MV-4-11 (cell line): ENCODE measurements around the gene ABCC6.
"Not testable (repeated sequence)": the region's sequence is repeated elsewhere in the genome, so short reads cannot be mapped to it uniquely, and the experiment has no call there.

Experiments
- DNase-seq: peaks from one replicate; lab custom pipeline; 2025; lab: John Stamatoyannopoulos, UW

Gene ABCC6

GRCh38 chr16:16190546-16190945 lies 32.7 kb downstream of the ABCC6 start:
- no peak for DNase-seq

DNA sequence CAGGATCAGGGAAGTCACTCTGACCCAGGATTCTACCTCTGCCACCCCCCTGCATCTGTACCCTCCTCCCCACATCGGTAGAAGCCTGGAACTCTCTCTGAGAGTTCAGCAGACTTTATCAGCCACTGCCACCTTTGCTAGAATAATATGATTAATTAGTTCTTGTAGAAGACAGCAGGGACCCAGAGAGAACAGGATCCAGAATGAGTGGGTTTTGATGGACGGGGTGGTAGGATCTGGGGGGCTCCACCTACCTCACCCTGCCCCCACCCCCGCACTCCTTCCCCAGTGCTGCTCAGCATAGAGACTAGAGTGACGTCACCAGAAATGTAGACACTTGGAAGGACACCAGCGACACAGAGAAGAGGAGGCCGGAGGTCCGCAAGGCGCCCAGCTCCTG lies 33.5 kb downstream of the ABCC6 start:
- DNase-seq, result no peak

GRCh38 chr16:16188827-16189226 lies 34.5 kb downstream of the ABCC6 start:
- DNase-seq, result no peak

DNA sequence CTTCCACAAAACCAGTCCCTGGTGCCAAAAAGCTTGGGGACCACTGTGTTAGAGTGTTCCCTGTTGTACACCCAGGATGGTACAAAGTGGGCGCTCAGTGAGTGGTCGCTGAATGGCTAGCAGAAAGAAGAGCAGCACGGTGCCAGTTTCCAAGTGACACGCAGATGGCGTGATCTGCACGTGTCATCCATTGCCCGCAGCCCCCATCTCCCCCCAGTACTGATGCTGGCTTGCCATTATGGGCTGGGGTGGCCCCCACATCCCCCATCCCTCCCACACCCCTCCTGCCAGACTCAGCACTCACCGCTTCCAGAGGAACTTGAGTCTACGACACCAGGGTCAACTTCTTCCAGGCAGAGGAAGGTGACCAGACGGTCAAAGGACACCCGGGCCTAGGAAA lies 36.5 kb downstream of the ABCC6 start:
- DNase-seq, result no peak

DNA sequence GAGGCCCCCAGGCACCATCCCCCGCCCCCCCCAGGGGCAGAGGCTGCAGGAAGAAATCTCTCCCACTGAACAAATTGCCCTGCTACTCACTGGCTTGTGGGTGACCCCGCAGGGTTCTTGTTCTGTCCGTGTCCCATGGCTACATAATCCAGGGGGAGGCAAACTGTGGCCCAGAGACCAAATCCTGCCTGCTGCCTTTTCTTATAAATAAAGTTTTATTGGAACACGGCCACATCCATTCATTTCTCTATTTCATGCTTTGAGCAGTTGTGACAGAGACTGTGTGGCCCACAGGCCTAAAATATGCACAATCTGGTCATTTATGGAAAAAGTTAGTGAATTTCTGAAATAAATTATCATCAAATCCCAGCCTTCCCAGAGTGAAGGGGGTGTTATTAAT lies 38.2 kb downstream of the ABCC6 start:
- DNase-seq, result no peak

GRCh38 chr16:16184594-16184993 lies 38.7 kb downstream of the ABCC6 start:
- no peak for DNase-seq

DNA sequence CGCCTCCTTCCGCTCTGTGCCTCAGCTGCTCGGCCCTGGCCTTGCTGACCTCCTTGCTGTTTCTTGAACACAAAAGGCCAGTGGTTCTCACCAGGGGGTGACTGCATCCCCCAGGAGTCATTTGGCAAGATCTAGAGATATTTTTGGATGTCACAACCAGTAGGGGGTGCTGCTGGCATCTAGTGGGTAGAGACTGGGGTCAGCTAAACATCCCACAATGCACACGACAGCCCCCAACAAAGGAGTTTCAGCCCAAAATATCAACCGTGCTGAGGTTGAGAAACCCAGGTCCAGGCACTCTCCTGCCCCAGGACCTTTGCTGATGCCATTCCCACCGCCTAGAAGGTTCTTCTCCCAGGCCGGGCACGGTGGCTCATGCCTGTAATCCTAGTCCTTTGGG lies 39.7 kb downstream of the ABCC6 start:
- DNase-seq, result no peak

GRCh38 chr16:16182918-16183317 lies 40.4 kb downstream of the ABCC6 start:
- no peak for DNase-seq

DNA sequence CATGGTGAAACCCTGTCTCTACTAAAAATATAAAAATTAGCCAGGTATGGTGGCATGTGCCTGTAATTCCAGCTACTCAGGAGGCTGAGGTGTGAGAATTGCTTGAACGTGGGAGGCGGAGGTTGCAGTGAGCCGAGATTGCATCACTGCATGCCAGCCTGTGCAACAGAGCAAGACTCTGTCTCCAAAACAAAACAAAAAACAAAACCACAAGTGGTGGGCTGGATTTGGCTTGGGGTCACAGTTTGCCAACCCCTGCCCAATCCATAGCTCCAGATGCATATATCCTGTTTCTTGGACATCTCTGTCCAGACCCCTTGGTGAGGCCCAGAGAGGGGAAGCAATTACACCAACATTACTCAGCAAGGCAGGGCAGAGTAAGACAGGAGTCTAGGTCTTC lies 41.5 kb downstream of the ABCC6 start:
- not testable (repeated sequence) for DNase-seq

DNA sequence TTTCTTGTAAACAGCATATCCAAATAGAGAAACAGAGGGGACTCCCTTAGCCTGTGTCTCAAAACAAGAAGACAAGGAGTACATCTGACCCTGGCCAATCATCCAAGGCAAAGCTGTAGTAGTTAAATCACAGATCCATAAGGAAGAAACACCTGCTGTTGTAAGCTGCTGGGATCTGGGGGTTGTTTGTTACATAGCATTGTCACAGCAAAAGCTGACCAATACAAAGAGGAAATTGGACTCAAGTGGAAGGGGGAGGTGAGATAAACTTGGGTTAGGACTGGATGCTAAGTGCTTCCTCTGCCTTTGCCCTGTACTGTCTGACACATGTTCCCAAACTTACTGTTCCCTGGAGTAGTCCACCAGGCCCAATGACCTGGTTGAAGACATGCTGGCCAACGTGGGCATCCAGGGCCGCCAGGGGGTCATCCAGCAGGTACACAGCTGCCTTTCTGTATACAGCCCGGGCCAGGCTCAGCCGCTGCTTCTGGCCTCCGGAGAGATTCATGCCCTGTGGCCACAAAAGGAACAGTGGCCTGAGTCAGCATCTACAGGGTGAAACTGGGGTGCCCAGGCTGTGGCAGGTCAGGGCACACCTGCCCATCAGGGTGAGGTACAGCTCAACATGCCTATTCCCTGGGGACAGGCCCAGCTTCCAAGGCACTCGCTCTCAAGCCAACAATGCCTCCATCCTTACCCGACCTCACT lies 44.7 kb downstream of the ABCC6 start:
- DNase-seq, result no peak

- DNase-seq, result no peak
These were observed 47.0 kb downstream of the ABCC6 start for GRCh38 chr16:16176328-16176727.

GRCh38 chr16:16175296-16175695 lies 48.0 kb downstream of the ABCC6 start:
- DNase-seq, result no peak

DNA sequence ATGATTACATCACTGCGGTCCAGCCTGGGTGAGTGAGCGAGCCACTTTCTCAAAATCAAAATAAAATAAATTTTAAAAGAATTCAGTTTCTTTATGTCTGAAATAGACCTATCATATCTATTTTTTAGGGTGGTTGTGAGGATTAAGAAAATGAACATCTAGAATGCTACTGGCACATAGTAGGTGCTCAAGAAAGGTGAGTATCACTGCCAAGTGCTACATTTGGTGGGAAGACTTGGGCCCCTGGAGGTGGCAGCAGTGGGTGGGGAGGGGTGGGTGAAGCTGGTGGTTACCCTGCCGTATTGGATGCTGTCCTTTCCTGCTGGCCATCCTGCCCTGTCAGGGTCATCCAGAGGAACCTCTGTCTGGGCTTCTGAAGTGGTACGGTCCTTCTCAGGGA lies 50.3 kb downstream of the ABCC6 start:
- no peak for DNase-seq

- no peak for DNase-seq
These were observed 51.9 kb downstream of the ABCC6 start for GRCh38 chr16:16171332-16171919.

- DNase-seq, result no peak
These were observed 53.7 kb downstream of the ABCC6 start for GRCh38 chr16:16169615-16170014.

DNA sequence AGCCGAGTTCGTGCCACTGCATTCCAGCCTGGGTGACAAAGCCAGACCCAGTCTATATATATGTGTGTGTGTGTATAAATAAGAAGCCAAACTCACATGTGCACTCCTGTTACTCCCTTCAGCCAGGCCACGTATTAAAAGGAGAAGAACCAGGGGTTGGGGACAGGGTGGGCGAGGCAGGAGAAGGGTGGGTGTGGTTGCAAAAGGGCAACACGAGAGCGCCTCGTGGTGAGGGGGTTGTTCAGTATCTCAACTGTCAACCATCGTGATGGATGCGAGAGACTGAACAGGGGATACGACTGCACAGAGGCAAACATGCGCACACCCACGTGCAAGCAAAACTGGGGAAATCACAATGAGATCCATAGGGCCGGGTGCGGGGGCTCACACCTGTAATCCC lies 54.9 kb downstream of the ABCC6 start:
- no peak for DNase-seq

GRCh38 chr16:16167927-16168326 lies 55.4 kb downstream of the ABCC6 start:
- no peak for DNase-seq

GRCh38 chr16:16166949-16167348 lies 56.3 kb downstream of the ABCC6 start:
- no peak for DNase-seq

DNA sequence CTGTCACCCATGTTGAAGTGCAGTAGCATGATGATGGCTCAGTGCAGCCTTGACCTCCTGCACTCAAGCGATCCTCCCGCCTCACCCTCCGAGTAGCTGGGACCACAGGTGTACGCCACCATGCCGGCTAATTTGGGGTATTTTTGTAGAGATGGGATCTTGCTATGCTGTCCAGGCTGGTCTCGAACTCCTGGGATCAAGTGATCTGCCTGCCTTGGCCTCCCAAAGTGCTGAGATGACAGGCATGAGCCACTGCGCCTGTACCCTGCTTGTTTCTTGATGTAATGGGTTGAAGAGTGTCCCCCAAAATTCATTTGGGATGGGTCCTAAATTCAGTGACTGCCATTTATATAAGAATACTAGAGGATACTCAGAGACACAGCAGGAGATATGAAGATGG lies 57.2 kb downstream of the ABCC6 start:
- no peak for DNase-seq

DNA sequence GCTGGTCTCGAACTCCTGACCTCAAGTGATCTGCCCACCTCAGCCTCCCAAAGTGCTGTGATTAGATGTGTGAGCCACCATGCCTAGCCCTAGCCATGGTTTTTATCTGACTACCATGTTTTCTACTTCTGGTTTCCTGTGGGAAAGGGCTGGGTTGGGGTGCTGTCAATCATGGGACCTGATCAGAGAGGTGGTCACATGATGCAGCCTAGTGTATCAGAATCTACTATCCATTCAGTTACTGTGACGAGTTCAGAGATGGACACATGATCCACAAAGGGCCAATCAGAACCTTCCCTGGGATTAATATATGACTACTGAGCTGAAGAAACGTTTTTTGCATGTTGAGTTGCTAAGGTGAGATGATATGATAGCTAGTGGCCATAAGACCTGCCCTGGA lies 59.1 kb downstream of the ABCC6 start:
- DNase-seq, result no peak

DNA sequence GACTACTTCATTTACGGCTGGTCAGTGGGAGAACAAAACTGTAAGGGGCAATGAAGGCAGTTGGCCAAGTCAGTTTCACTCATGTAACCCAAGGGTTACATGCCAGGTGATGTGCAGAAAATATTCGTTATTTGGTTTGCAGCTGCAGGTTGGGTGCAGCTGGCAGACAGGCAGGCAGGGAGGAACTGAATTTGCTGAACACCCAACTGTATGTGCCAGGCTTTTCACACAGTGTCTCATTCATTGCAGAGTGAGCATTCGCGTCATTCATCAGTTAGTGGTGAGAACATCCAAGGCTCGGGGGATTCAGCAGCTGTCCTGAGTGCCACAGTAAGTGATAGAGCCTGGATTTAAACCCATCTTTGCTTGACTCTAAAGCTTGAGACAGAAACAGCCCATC lies 59.7 kb downstream of the ABCC6 start:
- peak; percentile 16 for DNase-seq

- DNase-seq, result no peak
These were observed 60.2 kb downstream of the ABCC6 start for GRCh38 chr16:16163109-16163508.

DNA sequence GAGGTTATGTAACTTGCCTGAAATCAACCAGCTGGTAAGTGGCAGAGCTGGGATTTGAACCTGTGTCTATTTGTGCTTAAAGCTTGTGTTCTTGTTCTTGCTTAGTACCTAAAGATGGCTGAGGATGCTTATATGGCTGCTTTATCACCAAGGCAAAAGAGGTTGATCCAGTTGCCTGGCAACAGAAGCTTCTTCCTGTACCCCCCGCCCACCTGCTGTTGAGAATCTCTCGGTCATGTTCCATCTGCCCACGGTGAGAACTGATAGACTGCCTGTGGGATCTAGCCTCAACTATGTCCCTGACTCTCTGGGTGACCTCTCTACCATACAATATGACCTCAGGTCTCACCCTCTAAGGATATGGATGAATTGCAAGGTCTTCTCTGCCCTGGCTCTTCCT lies 60.7 kb downstream of the ABCC6 start:
- DNase-seq, result no peak

GRCh38 chr16:16161840-16162239 lies 61.5 kb downstream of the ABCC6 start:
- not testable (repeated sequence) for DNase-seq
